ENCODE data around the gene NUS1. TPM values are rescaled to one million over a fixed set of nuclear protein-coding genes. Genes with fewer than 3 reads are reported as not detected.
"Not testable (repeated sequence)": the region's sequence is repeated elsewhere in the genome, so short reads cannot be mapped to it uniquely, and the experiment has no call there.

The NUS1 gene
- total RNA-seq, 2 experiments from 2014 or later = 42.2 to 42.8 TPM

- Mint-ChIP-seq H3K9me3 (no peaks in the 10 kb centered on the region), H3K27ac (peak overlapping the region; percentile 41), H3K4me3 (no peak overlapping the region), H3K36me3 (ENCODE audit: low read depth) (peaks cover 34% of the 10 kb centered on the region), H3K4me1 (ENCODE audit: low read depth) (peaks cover 51% of the 10 kb centered on the region), H3K27me3 (no peaks in the 10 kb centered on the region)
- ATAC-seq (no peak), DNase-seq (no peak)
- intact Hi-C loops (cut with micrococcal nuclease) = no loop called here
- CTCF ChIA-PET = no interaction called here
- TF ChIP-seq, protein P1, sequence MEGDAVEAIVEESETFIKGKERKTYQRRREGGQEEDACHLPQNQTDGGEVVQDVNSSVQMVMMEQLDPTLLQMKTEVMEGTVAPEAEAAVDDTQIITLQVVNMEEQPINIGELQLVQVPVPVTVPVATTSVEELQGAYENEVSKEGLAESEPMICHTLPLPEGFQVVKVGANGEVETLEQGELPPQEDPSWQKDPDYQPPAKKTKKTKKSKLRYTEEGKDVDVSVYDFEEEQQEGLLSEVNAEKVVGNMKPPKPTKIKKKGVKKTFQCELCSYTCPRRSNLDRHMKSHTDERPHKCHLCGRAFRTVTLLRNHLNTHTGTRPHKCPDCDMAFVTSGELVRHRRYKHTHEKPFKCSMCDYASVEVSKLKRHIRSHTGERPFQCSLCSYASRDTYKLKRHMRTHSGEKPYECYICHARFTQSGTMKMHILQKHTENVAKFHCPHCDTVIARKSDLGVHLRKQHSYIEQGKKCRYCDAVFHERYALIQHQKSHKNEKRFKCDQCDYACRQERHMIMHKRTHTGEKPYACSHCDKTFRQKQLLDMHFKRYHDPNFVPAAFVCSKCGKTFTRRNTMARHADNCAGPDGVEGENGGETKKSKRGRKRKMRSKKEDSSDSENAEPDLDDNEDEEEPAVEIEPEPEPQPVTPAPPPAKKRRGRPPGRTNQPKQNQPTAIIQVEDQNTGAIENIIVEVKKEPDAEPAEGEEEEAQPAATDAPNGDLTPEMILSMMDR (IDR thresholded peaks at IDR 0.05) = no peak
- POLR2A ChIA-PET = no interaction called here
These were observed 11.9 kb downstream of the NUS1 start for GRCh38 chr6:117687021-117687648.

DNA sequence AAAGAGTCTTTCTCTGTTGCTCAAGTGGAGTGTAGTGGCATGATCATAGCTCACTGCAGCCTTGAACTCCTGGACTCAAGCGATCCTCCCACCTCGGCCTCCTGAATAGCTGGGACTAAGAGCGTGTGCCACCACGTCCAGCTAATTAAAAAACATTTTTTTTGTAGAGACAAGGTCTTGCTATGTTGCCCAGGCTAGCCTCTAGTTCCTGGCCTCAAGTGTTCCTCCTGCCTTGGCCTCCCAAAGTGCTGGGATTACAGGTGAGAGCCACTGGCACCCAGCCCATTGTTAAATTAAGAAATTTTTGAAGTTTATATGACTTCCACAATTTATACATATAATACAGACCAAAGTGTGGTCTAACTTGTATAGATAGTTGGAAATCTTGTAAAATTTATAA lies 14.3 kb downstream of the NUS1 start:
- CTCF ChIA-PET = interaction anchor here (0.9 to 1.5 kb wide), 2 partner anchors 11 to 17 kb away, joined by 3 read pairs; no protein-coding TSS in a partner anchor
- intact Hi-C loops (cut with micrococcal nuclease); H3K4me3 Mint-ChIP-seq; DNase-seq; H3K27ac Mint-ChIP-seq; POLR2A ChIA-PET; H3K9me3 Mint-ChIP-seq; ATAC-seq; H3K27me3 Mint-ChIP-seq: not testable (repeated sequence)
- peaks cover 39% of the 10 kb centered on the region for H3K36me3 Mint-ChIP-seq (ENCODE audit: low read depth)
- peaks cover 32% of the 10 kb centered on the region for H3K4me1 Mint-ChIP-seq (ENCODE audit: low read depth)

- H3K27me3 Mint-ChIP-seq = no peaks in the 10 kb centered on the region
- ChIA-PET CTCF (interaction anchor here (0.6 kb wide), 1 partner anchor 17 kb away, joined by 3 read pairs; no protein-coding TSS in a partner anchor), POLR2A (interaction anchor here (1.2 kb wide), 1 partner anchor 13 kb away, joined by 3 read pairs; no protein-coding TSS in a partner anchor)
- ATAC-seq (no peak), DNase-seq (no peak)
- H3K9me3 Mint-ChIP-seq = no peaks in the 10 kb centered on the region
- TF ChIP-seq, protein P1 (IDR thresholded peaks at IDR 0.05) = no peak
- peak overlapping the region; percentile 5 for H3K27ac Mint-ChIP-seq
- H3K4me1 Mint-ChIP-seq (ENCODE audit: low read depth) = no peaks in the 10 kb centered on the region
- H3K36me3 Mint-ChIP-seq (ENCODE audit: low read depth) = peaks cover 10% of the 10 kb centered on the region
- intact Hi-C loops (cut with micrococcal nuclease) = no loop called here
- no peak overlapping the region for H3K4me3 Mint-ChIP-seq
These were observed 31.2 kb downstream of the NUS1 start for GRCh38 chr6:117706504-117706903.

DNA sequence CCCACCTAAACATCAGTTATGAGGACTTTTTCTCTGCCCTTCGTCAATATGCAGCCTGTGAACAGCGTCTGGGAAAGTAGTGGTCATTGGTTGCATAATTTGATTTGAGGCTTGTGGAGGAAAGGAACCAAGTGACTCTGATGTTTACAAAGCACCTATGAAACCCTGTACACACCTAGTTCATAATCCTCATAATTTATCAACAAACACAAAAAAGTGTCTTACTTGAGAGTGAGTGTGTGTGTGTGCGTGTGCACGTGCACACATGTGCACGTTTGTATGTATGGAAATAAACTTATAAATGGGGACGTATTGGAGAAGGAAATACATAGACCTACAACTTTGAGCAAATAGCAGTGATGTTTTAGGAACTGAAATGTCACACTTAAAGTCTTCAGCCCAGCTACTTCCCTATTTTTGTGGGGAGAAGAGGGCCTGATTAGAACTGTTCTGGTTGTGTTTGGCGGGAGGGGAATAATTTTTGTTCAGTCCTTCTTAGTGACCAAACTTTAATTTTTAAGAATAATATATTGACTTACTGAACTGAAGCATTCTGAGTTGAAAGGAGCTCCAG lies 31.8 kb downstream of the NUS1 start:
- H3K4me3 Mint-ChIP-seq; H3K27me3 Mint-ChIP-seq; POLR2A ChIA-PET; H3K9me3 Mint-ChIP-seq; H3K4me1 Mint-ChIP-seq (ENCODE audit: low read depth); ATAC-seq; intact Hi-C loops (cut with micrococcal nuclease); DNase-seq; CTCF ChIA-PET: not testable (repeated sequence)
- H3K36me3 Mint-ChIP-seq (ENCODE audit: low read depth) = peaks cover 11% of the 10 kb centered on the region
- peak overlapping the region; percentile 5 for H3K27ac Mint-ChIP-seq

- CTCF ChIA-PET = no interaction called here
- H3K9me3 Mint-ChIP-seq = no peaks in the 10 kb centered on the region
- H3K4me3 Mint-ChIP-seq = no peak overlapping the region
- DNase-seq = peak; percentile 3
- POLR2A ChIA-PET = no interaction called here
- no peaks in the 10 kb centered on the region for H3K4me1 Mint-ChIP-seq (ENCODE audit: low read depth)
- ATAC-seq = no peak
- TF ChIP-seq, protein P1 (IDR thresholded peaks at IDR 0.05) = no peak
- no peaks in the 10 kb centered on the region for H3K27me3 Mint-ChIP-seq
- peaks cover 11% of the 10 kb centered on the region for H3K36me3 Mint-ChIP-seq (ENCODE audit: low read depth)
- intact Hi-C loops (cut with micrococcal nuclease) = no loop called here
- no peak overlapping the region for H3K27ac Mint-ChIP-seq
These were observed 36.1 kb downstream of the NUS1 start for GRCh38 chr6:117711369-117711768.

GRCh38 chr6:117718895-117719294 lies 43.6 kb downstream of the NUS1 start:
- ATAC-seq (no peak), DNase-seq (no peak)
- intact Hi-C loops (cut with micrococcal nuclease) = no loop called here
- TF ChIP-seq, protein P1 (IDR thresholded peaks at IDR 0.05) = no peak
- Mint-ChIP-seq H3K27me3 (no peaks in the 10 kb centered on the region), H3K4me1 (ENCODE audit: low read depth) (no peaks in the 10 kb centered on the region), H3K4me3 (no peak overlapping the region), H3K9me3 (no peaks in the 10 kb centered on the region), H3K27ac (no peak overlapping the region), H3K36me3 (ENCODE audit: low read depth) (peaks cover 1% of the 10 kb centered on the region)
- ChIA-PET POLR2A (no interaction called here), CTCF (no interaction called here)

- H3K27me3 Mint-ChIP-seq; H3K4me1 Mint-ChIP-seq (ENCODE audit: low read depth); ATAC-seq; H3K4me3 Mint-ChIP-seq; H3K27ac Mint-ChIP-seq; H3K36me3 Mint-ChIP-seq (ENCODE audit: low read depth); POLR2A ChIA-PET; intact Hi-C loops (cut with micrococcal nuclease); H3K9me3 Mint-ChIP-seq; DNase-seq; CTCF ChIA-PET: not testable (repeated sequence)
These were observed 46.3 kb downstream of the NUS1 start for GRCh38 chr6:117721520-117721919.
